ENCODE data around the gene GPRC5D. TPM values are rescaled to one million over a fixed set of nuclear protein-coding genes. Genes with fewer than 3 reads are reported as not detected.
A peak's percentile ranks its signal among the peaks of the same experiment; 100 is the strongest.

Gene GPRC5D
- total and polyA plus RNA-seq, 12 donors = 0.04 TPM; not detected in 11

GRCh38 chr12:12997156-12997555, 45.2 kb upstream of the GPRC5D start:
- no peaks in the 10 kb centered on the region for H3K9me3 ChIP-seq
- peak overlapping the region in 1 of 10 donors; percentile 2 for H3K4me3 ChIP-seq
- no peak for DNase-seq
- no peaks in the 10 kb centered on the region for H3K27me3 ChIP-seq
- peaks cover 5 to 60% (median 40%) of the 10 kb centered on the region in 9 donors for H3K4me1 ChIP-seq
- no peak for TF ChIP-seq CTCF (IDR thresholded peaks at IDR 0.05)
- 44 to 46% methylated on average over 3 of the region's 3 CpGs for WGBS, 2 donors
- H3K27ac ChIP-seq = peak overlapping the region in 1 of 10 donors; percentile 30
- intact Hi-C loops (cut with DNase I) = loop anchor here in 2 of 10 donors (5.0 kb wide), 2 partner anchors 210 to 215 kb away; no protein-coding TSS in a partner anchor
- peaks cover 0 to 6% (median 0%) of the 10 kb centered on the region in 9 donors for H3K36me3 ChIP-seq
- no peak for ATAC-seq

- no peaks in the 10 kb centered on the region for H3K27me3 ChIP-seq
- peaks cover 3 to 63% (median 32%) of the 10 kb centered on the region in 9 donors for H3K4me1 ChIP-seq
- no peak for TF ChIP-seq CTCF (IDR thresholded peaks at IDR 0.05)
- WGBS, 2 donors = 39 to 57% methylated on average over 3 of the region's 3 CpGs
- H3K27ac ChIP-seq = no peak overlapping the region
- ATAC-seq (no peak), DNase-seq (no peak)
- H3K36me3 ChIP-seq = peaks cover 0 to 6% (median 0%) of the 10 kb centered on the region in 9 donors
- intact Hi-C loops (cut with DNase I) = loop anchor here in 2 of 10 donors (5.0 kb wide), 2 partner anchors 211 to 216 kb away; no protein-coding TSS in a partner anchor
- H3K4me3 ChIP-seq = no peak overlapping the region
- no peaks in the 10 kb centered on the region for H3K9me3 ChIP-seq
Measured at GRCh38 chr12:12996209-12996608, 44.2 kb upstream of the GPRC5D start.

- no peaks in the 10 kb centered on the region for H3K27me3 ChIP-seq
- no peak for DNase-seq
- WGBS, 2 donors = 94 to 98% methylated on average over 3 of the region's 3 CpGs
- H3K36me3 ChIP-seq = peaks cover 0 to 6% (median 0%) of the 10 kb centered on the region in 9 donors
- no peak for TF ChIP-seq CTCF (IDR thresholded peaks at IDR 0.05)
- no peak for ATAC-seq
- no peak overlapping the region for H3K27ac ChIP-seq
- H3K9me3 ChIP-seq = no peaks in the 10 kb centered on the region
- H3K4me3 ChIP-seq = no peak overlapping the region
- H3K4me1 ChIP-seq = peaks cover 5 to 63% (median 34%) of the 10 kb centered on the region in 9 donors
- intact Hi-C loops (cut with DNase I) = loop anchor here in 2 of 10 donors (5.0 kb wide), 2 partner anchors 212 to 217 kb away; no protein-coding TSS in a partner anchor
Measured at GRCh38 chr12:12995088-12995487, 43.1 kb upstream of the GPRC5D start.

GRCh38 chr12:12993367-12993766, 41.4 kb upstream of the GPRC5D start:
- intact Hi-C loops (cut with DNase I) = no loop called here
- 94 to 98% methylated on average over 4 of the region's 4 CpGs for WGBS, 2 donors
- no peak for TF ChIP-seq CTCF (IDR thresholded peaks at IDR 0.05)
- ATAC-seq = no peak
- Histone ChIP-seq H3K9me3 (no peaks in the 10 kb centered on the region), H3K36me3 (peaks cover 0 to 20% (median 8%) of the 10 kb centered on the region in 9 donors), H3K27ac (peak overlapping the region in 2 of 10 donors; percentile 9 to 85), H3K4me1 (peaks cover 2 to 50% (median 26%) of the 10 kb centered on the region in 9 donors), H3K27me3 (no peaks in the 10 kb centered on the region), H3K4me3 (peak overlapping the region in 1 of 10 donors; percentile 34)
- no peak for DNase-seq

Measured in heart right ventricle (tissue), 16 donors.